ENCODE measurements around the gene PTPRK. TPM values are rescaled to one million over a fixed set of nuclear protein-coding genes. Genes with fewer than 3 reads are reported as not detected.

Gene PTPRK
- total and polyA plus RNA-seq, 2 experiments from 2014 or later = 26.9 to 56.4 TPM

DNA sequence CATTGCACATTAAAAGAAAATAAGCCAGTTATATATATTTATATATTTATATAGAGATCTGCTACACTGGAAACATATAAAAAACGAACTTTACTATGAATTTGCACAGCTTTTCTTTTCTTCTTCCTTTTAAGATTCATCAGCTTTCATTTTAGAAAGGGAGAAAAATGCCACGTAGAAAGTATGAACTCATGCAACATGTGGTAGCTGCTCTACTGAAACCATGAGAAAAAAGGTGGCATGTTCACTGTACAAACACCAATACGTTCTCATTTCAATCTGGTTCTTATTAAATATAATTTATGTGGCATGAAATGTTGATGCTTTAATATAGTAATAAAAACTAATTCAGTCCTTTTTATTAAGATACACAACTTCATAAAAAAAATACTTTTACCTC lies 550.7 kb downstream of the PTPRK start (continued):
- TF ChIP-seq POLR2AphosphoS5 (IDR thresholded peaks at IDR 0.05; ENCODE audit: low read depth) = no peak
- no peak for TF ChIP-seq EZH2 (IDR thresholded peaks at IDR 0.05; ENCODE audit: low read depth, unreplicated experiment)
- TF ChIP-seq, protein P1, sequence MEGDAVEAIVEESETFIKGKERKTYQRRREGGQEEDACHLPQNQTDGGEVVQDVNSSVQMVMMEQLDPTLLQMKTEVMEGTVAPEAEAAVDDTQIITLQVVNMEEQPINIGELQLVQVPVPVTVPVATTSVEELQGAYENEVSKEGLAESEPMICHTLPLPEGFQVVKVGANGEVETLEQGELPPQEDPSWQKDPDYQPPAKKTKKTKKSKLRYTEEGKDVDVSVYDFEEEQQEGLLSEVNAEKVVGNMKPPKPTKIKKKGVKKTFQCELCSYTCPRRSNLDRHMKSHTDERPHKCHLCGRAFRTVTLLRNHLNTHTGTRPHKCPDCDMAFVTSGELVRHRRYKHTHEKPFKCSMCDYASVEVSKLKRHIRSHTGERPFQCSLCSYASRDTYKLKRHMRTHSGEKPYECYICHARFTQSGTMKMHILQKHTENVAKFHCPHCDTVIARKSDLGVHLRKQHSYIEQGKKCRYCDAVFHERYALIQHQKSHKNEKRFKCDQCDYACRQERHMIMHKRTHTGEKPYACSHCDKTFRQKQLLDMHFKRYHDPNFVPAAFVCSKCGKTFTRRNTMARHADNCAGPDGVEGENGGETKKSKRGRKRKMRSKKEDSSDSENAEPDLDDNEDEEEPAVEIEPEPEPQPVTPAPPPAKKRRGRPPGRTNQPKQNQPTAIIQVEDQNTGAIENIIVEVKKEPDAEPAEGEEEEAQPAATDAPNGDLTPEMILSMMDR (conservative IDR thresholded peaks at IDR 0.05; ENCODE audit: low read depth in 2 of 2) = no peak
- no peak for TF ChIP-seq ZNF114 (CRISPR knock-in tag; IDR thresholded peaks at IDR 0.05)
- TF ChIP-seq, protein P2, sequence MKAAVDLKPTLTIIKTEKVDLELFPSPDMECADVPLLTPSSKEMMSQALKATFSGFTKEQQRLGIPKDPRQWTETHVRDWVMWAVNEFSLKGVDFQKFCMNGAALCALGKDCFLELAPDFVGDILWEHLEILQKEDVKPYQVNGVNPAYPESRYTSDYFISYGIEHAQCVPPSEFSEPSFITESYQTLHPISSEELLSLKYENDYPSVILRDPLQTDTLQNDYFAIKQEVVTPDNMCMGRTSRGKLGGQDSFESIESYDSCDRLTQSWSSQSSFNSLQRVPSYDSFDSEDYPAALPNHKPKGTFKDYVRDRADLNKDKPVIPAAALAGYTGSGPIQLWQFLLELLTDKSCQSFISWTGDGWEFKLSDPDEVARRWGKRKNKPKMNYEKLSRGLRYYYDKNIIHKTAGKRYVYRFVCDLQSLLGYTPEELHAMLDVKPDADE (IDR thresholded peaks at IDR 0.05) = no peak
- no peak for TF ChIP-seq JUNB (IDR thresholded peaks at IDR 0.05; ENCODE audit: unreplicated experiment)

DNA sequence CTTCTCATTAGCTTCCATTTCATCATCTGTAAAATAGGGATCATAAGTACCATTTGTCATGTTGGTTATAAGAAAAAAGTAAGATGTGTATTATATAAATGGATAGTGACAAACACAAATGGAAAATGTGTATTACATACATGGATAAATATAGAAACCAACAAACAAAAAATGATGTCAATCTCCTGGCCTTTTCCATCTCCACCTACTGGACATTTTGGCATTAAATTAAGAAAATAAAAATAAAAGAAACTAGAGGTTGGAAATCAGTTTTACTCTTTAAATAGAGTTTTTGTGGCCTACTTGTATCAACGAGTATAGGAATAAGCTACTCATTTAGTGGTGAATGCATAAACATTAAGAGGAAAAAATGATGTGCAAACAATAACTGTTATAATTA lies 552.0 kb downstream of the PTPRK start:
- Histone ChIP-seq H3F3A (replicated peaks; ENCODE audit: low read depth) (no peaks in the 10 kb centered on the region), H3K4me1 (ENCODE audit: insufficient read depth) (no peaks in the 10 kb centered on the region), H3K27ac (ENCODE audit: low read depth) (no peak overlapping the region), H2AFZ (no peak overlapping the region), H3K9me2 (ENCODE audit: insufficient read depth) (no peaks in the 10 kb centered on the region), H4K20me1 (replicated peaks; ENCODE audit: insufficient read depth) (no peaks in the 10 kb centered on the region), H3K4me2 (no peak overlapping the region), H3K4me3 (no peak overlapping the region), H3K79me2 (replicated peaks; ENCODE audit: insufficient read depth) (no peaks in the 10 kb centered on the region), H3K27me3 (ENCODE audit: insufficient read depth) (no peaks in the 10 kb centered on the region), H3K36me3 (ENCODE audit: insufficient read depth) (peaks cover 4% of the 10 kb centered on the region; the same call in 1 of the 2 replicates)
- DNase-seq (ENCODE audit: low spot score) (no peak), ATAC-seq (no peak)
- H3K27me3 Mint-ChIP-seq (ENCODE audit: insufficient read depth, low read depth, poor library complexity) = no peaks in the 10 kb centered on the region
- peaks cover 2% of the 10 kb centered on the region; the same call in 1 of the 3 replicates for H3K4me1 Mint-ChIP-seq
- peaks cover 4% of the 10 kb centered on the region; the same call in 2 of the 3 replicates for H3K36me3 Mint-ChIP-seq (ENCODE audit: low read depth)
- no peak overlapping the region for H3K4me3 Mint-ChIP-seq
- no peaks in the 10 kb centered on the region for H3K9me3 Mint-ChIP-seq
- no peak overlapping the region for H3K27ac Mint-ChIP-seq
- TF ChIP-seq, protein P1 (conservative IDR thresholded peaks at IDR 0.05; ENCODE audit: low read depth in 2 of 2) = no peak
- TF ChIP-seq JUNB (IDR thresholded peaks at IDR 0.05; ENCODE audit: unreplicated experiment) (no peak), ZNF331 (CRISPR knock-in tag; IDR thresholded peaks at IDR 0.05; ENCODE audit: low read depth) (no peak), POLR2AphosphoS5 (IDR thresholded peaks at IDR 0.05; ENCODE audit: low read depth) (no peak), NANOG (IDR thresholded peaks at IDR 0.05; ENCODE audit: borderline replicate concordance) (no peak)
- TF ChIP-seq, protein P3, sequence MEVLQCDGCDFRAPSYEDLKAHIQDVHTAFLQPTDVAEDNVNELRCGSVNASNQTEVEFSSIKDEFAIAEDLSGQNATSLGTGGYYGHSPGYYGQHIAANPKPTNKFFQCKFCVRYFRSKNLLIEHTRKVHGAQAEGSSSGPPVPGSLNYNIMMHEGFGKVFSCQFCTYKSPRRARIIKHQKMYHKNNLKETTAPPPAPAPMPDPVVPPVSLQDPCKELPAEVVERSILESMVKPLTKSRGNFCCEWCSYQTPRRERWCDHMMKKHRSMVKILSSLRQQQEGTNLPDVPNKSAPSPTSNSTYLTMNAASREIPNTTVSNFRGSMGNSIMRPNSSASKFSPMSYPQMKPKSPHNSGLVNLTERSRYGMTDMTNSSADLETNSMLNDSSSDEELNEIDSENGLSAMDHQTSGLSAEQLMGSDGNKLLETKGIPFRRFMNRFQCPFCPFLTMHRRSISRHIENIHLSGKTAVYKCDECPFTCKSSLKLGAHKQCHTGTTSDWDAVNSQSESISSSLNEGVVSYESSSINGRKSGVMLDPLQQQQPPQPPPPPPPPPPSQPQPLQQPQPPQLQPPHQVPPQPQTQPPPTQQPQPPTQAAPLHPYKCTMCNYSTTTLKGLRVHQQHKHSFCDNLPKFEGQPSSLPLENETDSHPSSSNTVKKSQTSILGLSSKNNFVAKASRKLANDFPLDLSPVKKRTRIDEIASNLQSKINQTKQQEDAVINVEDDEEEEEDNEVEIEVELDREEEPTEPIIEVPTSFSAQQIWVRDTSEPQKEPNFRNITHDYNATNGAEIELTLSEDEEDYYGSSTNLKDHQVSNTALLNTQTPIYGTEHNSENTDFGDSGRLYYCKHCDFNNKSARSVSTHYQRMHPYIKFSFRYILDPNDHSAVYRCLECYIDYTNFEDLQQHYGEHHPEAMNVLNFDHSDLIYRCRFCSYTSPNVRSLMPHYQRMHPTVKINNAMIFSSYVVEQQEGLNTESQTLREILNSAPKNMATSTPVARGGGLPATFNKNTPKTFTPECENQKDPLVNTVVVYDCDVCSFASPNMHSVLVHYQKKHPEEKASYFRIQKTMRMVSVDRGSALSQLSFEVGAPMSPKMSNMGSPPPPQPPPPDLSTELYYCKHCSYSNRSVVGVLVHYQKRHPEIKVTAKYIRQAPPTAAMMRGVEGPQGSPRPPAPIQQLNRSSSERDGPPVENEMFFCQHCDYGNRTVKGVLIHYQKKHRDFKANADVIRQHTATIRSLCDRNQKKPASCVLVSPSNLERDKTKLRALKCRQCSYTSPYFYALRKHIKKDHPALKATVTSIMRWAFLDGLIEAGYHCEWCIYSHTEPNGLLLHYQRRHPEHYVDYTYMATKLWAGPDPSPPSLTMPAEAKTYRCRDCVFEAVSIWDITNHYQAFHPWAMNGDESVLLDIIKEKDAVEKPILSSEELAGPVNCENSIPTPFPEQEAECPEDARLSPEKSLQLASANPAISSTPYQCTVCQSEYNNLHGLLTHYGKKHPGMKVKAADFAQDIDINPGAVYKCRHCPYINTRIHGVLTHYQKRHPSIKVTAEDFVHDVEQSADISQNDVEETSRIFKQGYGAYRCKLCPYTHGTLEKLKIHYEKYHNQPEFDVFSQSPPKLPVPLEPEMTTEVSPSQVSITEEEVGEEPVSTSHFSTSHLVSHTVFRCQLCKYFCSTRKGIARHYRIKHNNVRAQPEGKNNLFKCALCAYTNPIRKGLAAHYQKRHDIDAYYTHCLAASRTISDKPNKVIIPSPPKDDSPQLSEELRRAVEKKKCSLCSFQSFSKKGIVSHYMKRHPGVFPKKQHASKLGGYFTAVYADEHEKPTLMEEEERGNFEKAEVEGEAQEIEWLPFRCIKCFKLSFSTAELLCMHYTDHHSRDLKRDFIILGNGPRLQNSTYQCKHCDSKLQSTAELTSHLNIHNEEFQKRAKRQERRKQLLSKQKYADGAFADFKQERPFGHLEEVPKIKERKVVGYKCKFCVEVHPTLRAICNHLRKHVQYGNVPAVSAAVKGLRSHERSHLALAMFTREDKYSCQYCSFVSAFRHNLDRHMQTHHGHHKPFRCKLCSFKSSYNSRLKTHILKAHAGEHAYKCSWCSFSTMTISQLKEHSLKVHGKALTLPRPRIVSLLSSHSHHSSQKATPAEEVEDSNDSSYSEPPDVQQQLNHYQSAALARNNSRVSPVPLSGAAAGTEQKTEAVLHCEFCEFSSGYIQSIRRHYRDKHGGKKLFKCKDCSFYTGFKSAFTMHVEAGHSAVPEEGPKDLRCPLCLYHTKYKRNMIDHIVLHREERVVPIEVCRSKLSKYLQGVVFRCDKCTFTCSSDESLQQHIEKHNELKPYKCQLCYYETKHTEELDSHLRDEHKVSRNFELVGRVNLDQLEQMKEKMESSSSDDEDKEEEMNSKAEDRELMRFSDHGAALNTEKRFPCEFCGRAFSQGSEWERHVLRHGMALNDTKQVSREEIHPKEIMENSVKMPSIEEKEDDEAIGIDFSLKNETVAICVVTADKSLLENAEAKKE (CRISPR knock-in tag; IDR thresholded peaks at IDR 0.05) = no peak
- TF ChIP-seq, protein P4, sequence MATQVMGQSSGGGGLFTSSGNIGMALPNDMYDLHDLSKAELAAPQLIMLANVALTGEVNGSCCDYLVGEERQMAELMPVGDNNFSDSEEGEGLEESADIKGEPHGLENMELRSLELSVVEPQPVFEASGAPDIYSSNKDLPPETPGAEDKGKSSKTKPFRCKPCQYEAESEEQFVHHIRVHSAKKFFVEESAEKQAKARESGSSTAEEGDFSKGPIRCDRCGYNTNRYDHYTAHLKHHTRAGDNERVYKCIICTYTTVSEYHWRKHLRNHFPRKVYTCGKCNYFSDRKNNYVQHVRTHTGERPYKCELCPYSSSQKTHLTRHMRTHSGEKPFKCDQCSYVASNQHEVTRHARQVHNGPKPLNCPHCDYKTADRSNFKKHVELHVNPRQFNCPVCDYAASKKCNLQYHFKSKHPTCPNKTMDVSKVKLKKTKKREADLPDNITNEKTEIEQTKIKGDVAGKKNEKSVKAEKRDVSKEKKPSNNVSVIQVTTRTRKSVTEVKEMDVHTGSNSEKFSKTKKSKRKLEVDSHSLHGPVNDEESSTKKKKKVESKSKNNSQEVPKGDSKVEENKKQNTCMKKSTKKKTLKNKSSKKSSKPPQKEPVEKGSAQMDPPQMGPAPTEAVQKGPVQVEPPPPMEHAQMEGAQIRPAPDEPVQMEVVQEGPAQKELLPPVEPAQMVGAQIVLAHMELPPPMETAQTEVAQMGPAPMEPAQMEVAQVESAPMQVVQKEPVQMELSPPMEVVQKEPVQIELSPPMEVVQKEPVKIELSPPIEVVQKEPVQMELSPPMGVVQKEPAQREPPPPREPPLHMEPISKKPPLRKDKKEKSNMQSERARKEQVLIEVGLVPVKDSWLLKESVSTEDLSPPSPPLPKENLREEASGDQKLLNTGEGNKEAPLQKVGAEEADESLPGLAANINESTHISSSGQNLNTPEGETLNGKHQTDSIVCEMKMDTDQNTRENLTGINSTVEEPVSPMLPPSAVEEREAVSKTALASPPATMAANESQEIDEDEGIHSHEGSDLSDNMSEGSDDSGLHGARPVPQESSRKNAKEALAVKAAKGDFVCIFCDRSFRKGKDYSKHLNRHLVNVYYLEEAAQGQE (IDR thresholded peaks at IDR 0.05; ENCODE audit: unreplicated experiment) = no peak
